IPS-NIHi11 (cell line): ENCODE measurements around the gene PERP.
"Not testable (repeated sequence)": the region's sequence is repeated elsewhere in the genome, so short reads cannot be mapped to it uniquely, and the experiment has no call there.

Experiments used
- DNase-seq: peaks from one replicate; pipeline ENCODE4 v3.0.0; 2012; ENCODE audit warnings: mixed read lengths, low spot score

Gene PERP

GRCh38 chr6:138105446-138105845 lies 1.8 kb downstream of the PERP start:
- no peak for DNase-seq

- DNase-seq, result no peak
These were observed 2.5 kb downstream of the PERP start for GRCh38 chr6:138104618-138105213.

- DNase-seq, result no peak
These were observed 3.3 kb downstream of the PERP start for GRCh38 chr6:138103871-138104270.

GRCh38 chr6:138101946-138102731 lies 5.1 kb downstream of the PERP start:
- no peak for DNase-seq

- DNase-seq, result no peak
These were observed 7.4 kb downstream of the PERP start for GRCh38 chr6:138099832-138100231.

GRCh38 chr6:138098306-138098705 lies 8.9 kb downstream of the PERP start:
- no peak for DNase-seq

GRCh38 chr6:138094260-138094659 lies 13.0 kb downstream of the PERP start:
- no peak for DNase-seq

GRCh38 chr6:138093632-138094031 lies 13.6 kb downstream of the PERP start:
- DNase-seq, result no peak

GRCh38 chr6:138092686-138093085 lies 14.5 kb downstream of the PERP start:
- no peak for DNase-seq

GRCh38 chr6:138089325-138089724 lies 17.9 kb downstream of the PERP start:
- DNase-seq, result no peak

- no peak for DNase-seq
These were observed 18.9 kb downstream of the PERP start for GRCh38 chr6:138088326-138088762.

GRCh38 chr6:138087593-138088325 lies 19.5 kb downstream of the PERP start:
- DNase-seq, result no peak

GRCh38 chr6:138086573-138087196 lies 20.5 kb downstream of the PERP start:
- DNase-seq, result peak; percentile 61

GRCh38 chr6:138085839-138086222 lies 21.4 kb downstream of the PERP start:
- no peak for DNase-seq

- DNase-seq, result no peak
These were observed 22.0 kb downstream of the PERP start for GRCh38 chr6:138084904-138085838.

- DNase-seq, result no peak
These were observed 25.0 kb downstream of the PERP start for GRCh38 chr6:138082232-138082631.

- DNase-seq, result not testable (repeated sequence)
These were observed 27.7 kb downstream of the PERP start for GRCh38 chr6:138079556-138079955.

- no peak for DNase-seq
These were observed 28.7 kb downstream of the PERP start for GRCh38 chr6:138078491-138078890.

- DNase-seq, result no peak
These were observed 34.0 kb downstream of the PERP start for GRCh38 chr6:138073264-138073663.

GRCh38 chr6:138063726-138064125 lies 43.5 kb downstream of the PERP start:
- no peak for DNase-seq

- no peak for DNase-seq
These were observed 52.2 kb downstream of the PERP start for GRCh38 chr6:138054982-138055381.
